C4-2B (cell line): ENCODE data around the gene CACNA1G.

Source experiments
- ZFX ChIP-seq: fragments of 450-650 bp; IDR thresholded peaks from 2 replicates; pipeline ENCODE4 v1.6.1; 2017
- TF ChIP-seq, protein P1 (sequence below): fragments of 450-650 bp; conservative IDR thresholded peaks from 2 replicates; pipeline ENCODE4 v1.5.1; 2017; ENCODE audit warnings: mild to moderate bottlenecking

DNA sequence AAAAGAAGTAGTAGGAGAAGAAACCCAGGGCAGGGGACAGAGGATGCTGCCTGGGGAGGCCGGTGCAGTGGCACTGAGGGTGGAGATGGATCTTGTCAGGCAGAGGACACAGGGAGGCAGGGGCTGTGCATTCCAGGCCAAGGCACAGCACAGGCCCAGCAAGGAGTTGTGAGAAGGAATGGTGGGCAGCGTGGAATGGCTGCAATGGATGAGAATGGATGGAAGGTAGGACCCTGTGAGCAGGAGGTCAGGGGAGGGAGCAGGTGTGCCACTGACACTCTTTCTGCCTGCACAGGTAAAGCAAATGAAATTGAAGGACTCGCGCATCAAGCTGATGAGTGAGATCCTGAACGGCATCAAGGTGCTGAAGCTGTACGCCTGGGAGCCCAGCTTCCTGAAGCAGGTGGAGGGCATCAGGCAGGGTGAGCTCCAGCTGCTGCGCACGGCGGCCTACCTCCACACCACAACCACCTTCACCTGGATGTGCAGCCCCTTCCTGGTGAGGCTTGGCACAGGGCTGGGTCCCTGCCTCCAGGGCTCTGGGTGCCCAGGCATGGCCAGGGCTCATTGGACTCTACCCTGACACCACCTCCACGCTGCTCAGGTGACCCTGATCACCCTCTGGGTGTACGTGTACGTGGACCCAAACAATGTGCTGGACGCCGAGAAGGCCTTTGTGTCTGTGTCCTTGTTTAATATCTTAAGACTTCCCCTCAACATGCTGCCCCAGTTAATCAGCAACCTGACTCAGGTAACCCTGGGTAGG, 106.9 kb downstream of the CACNA1G start:
- TF ChIP-seq ZFX: no peak
- TF ChIP-seq, protein P1, sequence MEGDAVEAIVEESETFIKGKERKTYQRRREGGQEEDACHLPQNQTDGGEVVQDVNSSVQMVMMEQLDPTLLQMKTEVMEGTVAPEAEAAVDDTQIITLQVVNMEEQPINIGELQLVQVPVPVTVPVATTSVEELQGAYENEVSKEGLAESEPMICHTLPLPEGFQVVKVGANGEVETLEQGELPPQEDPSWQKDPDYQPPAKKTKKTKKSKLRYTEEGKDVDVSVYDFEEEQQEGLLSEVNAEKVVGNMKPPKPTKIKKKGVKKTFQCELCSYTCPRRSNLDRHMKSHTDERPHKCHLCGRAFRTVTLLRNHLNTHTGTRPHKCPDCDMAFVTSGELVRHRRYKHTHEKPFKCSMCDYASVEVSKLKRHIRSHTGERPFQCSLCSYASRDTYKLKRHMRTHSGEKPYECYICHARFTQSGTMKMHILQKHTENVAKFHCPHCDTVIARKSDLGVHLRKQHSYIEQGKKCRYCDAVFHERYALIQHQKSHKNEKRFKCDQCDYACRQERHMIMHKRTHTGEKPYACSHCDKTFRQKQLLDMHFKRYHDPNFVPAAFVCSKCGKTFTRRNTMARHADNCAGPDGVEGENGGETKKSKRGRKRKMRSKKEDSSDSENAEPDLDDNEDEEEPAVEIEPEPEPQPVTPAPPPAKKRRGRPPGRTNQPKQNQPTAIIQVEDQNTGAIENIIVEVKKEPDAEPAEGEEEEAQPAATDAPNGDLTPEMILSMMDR: no peak
